GM12801 (cell line): Measurements from ENCODE around the gene GPC5.

Source experiments
- TF ChIP-seq, protein P1 (sequence below): IDR thresholded peaks from one replicate; pipeline ENCODE4 v1.5.1; 2011; ENCODE audit warnings: control low read depth; ENCODE audit not compliant: insufficient read length; ENCODE audit errors: extremely low read depth

Gene GPC5

DNA sequence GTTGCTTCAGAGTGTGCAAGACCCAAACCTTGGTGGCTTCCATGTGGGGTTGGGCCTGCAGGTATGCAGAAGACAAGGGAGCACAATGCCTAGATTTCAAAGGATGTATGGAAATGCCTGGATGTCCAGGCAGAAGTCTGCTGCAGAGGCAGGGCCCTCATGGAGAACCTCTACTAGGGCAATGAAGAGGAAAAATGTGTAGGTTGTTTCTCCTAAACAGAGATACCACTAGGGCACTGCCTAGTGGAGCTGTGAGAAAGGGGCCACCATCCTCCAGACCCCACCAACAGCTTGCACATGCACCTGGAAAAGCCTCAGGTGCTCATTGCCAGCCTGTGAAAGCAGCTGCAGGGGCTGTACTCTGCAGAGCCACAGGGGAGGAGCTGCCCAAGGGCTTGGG is 1295.6 kb downstream of the GPC5 start:
- TF ChIP-seq, protein P1, sequence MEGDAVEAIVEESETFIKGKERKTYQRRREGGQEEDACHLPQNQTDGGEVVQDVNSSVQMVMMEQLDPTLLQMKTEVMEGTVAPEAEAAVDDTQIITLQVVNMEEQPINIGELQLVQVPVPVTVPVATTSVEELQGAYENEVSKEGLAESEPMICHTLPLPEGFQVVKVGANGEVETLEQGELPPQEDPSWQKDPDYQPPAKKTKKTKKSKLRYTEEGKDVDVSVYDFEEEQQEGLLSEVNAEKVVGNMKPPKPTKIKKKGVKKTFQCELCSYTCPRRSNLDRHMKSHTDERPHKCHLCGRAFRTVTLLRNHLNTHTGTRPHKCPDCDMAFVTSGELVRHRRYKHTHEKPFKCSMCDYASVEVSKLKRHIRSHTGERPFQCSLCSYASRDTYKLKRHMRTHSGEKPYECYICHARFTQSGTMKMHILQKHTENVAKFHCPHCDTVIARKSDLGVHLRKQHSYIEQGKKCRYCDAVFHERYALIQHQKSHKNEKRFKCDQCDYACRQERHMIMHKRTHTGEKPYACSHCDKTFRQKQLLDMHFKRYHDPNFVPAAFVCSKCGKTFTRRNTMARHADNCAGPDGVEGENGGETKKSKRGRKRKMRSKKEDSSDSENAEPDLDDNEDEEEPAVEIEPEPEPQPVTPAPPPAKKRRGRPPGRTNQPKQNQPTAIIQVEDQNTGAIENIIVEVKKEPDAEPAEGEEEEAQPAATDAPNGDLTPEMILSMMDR: no peak

DNA sequence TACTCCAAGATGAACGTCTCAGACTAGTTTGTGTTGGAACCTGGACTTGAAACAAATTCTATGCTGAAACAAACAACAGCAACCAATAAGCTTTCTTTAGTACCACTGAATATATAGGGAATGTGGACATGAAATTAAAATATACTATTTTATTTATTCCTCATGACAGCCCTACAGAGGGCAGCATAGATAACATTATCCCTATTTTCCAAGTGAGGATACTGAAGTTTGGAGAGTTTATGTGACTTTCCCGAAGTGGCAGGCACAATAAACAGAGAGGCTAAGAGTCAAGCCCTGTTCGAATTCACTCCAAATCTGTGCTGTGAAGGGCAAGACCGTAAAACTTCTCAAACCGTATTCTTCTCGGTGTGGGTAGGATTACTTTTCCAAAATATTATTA is 1318.3 kb downstream of the GPC5 start:
- TF ChIP-seq, protein P1: no peak

DNA sequence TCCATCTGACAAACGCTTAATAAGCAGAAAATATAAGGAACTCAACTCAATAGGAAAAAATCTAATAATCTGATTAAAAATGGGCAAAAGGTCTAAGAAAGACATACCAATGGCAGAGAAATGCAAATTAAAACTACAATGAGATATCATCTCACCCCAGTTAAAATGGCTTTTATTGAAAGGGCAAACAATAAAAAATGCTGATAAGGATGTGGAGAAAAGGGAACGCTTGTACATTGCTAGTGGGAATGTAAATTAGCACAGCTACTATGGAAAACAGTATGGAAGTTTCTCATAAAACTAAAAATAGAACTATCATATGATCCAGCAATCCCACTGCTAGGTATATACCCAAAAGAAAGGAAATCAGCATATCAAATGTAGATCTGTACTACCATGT is 1319.4 kb downstream of the GPC5 start:
- TF ChIP-seq, protein P1: no peak

DNA sequence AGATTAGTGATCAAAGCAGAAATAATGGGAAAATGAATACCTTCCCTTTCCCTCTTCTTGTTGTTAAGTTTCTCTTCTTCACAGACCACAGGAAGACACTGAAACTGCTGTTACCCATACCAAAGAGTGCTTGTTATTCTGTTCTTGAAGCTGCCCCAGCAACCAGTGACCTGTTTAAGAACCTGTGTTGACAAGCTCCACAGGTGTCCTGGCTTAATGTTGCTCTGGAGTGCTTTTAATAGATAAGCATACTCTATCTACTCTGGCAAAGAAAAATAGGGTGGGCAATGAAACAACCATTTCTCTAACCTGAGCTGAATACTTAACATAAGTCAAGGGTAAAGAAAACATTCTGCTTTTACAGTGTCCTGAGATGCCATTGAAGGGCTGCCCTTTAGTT is 1321.4 kb downstream of the GPC5 start:
- TF ChIP-seq, protein P1: no peak

DNA sequence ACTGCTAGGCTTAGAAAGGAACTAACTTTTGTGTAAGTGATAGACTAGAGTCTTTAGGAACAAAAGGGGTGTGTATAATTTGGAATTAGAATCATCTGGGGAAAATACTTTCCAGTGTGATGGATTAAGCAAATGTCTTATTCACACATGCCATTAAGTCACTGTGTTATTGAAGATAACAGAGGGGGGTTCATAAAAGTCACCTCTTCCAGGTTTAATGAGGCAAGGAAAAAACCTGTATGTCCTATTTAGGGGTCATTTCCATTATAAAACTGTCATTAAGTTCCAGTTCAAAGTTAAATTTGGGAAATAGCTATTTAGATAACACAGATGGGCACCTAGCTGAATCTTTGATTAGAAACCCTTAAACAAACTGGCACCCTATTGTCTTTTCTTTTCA is 1323.2 kb downstream of the GPC5 start:
- TF ChIP-seq, protein P1: no peak

DNA sequence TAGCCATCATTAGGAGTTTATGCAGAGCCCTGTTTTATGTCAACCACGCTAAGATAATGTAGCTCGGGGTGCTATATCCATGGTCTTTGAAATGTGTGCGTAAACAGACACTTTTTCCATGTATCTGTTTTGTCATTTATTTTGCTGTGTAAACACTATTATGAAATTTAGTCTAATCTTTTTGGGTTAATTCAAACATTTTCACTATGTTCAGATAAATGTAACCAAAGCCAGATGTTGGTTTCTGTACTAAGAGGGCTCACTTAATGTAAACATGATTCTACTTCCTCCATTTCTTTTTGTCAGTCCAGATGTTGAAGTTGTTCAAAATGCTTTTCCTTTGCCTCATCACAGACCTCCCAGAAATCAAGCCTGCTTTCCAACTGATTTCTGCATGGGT is 1328.7 kb downstream of the GPC5 start:
- TF ChIP-seq, protein P1: no peak

DNA sequence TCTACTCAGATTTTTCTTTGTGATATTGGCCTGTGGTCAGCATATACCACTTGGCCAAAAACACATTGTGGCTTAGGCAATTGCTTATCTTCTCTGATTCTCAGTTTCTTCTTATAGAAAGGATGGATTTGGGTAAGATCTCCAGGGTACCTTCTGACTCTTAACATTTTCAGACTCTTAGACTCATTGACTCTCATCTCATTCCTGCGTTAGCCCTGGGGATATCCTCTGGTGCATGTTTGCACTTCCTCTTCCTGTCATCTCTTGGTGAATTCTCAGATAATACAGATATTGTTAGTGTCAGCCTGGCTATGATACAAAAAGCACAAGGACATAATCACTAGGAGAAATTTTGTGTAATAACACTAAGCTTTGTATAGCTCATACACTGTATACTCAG is 1335.6 kb downstream of the GPC5 start:
- TF ChIP-seq, protein P1: no peak

DNA sequence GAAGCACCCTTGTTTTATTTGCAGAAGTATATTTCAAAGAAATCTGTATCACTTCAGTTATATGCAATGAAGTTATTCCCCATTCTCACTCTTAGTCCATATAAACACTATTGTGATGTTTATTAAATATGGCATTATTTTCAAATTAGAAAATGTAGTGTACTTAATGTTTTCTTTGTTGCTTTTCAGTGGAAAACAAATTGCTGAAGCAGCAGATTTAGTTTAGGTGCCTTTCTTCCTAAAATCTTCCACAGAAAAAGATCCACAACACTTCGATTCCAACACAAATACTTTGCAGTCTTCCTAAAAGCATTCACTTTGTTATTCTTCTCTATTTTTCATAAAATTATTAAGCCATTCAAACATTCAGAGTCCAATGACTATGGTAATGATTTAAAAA is 1336.1 kb downstream of the GPC5 start:
- TF ChIP-seq, protein P1: no peak
